Measurements from ENCODE around the gene TCF7L2. TPM values are rescaled to one million over a fixed set of nuclear protein-coding genes. Genes with fewer than 3 reads are reported as not detected.

TCF7L2 gene
- total RNA-seq, 6 experiments from 2014 or later, result 14.6 to 18.1 (median 16.2) TPM

DNA sequence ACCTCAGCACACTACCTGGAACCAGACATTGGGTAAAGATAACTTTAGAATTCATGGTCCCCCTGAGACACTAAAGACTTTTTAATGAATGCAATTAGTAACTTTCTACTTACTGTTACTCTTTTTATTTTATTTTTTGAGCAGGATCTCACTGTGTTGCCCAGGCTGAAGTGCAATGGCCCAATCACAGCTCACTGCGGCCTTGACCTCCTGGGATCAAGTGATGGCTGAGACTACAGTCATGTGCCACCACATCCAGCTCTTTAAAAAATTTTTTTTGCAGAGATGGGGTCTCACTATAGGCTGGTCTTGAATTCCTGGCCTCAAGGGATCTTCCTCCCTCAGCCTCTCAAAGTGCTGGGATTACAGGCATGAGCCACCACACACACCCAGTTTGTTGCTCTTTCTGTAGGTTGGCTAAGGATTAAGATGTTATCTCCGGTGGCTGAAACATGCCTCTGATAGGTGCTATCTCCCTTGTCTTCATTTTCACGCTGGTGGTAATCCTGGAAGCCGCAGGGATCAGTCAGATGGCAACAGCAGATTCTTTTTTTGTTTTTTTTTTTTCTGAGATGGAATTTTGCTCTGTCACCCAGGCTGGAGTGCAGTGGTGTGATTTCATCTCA is 128.3 kb downstream of the TCF7L2 start:
- Mint-ChIP-seq H3K4me3 (no peak overlapping the region), H3K9me3 (no peaks in the 10 kb centered on the region), H3K27me3 (ENCODE audit: insufficient read depth) (peaks cover 2% of the 10 kb centered on the region; the same call in 1 of the 2 replicates), H3K27ac (no peak overlapping the region), H3K36me3 (ENCODE audit: low read depth) (peaks cover 5% of the 10 kb centered on the region), H3K4me1 (ENCODE audit: low read depth) (peaks cover 22% of the 10 kb centered on the region)
- TF ChIP-seq, protein P1, sequence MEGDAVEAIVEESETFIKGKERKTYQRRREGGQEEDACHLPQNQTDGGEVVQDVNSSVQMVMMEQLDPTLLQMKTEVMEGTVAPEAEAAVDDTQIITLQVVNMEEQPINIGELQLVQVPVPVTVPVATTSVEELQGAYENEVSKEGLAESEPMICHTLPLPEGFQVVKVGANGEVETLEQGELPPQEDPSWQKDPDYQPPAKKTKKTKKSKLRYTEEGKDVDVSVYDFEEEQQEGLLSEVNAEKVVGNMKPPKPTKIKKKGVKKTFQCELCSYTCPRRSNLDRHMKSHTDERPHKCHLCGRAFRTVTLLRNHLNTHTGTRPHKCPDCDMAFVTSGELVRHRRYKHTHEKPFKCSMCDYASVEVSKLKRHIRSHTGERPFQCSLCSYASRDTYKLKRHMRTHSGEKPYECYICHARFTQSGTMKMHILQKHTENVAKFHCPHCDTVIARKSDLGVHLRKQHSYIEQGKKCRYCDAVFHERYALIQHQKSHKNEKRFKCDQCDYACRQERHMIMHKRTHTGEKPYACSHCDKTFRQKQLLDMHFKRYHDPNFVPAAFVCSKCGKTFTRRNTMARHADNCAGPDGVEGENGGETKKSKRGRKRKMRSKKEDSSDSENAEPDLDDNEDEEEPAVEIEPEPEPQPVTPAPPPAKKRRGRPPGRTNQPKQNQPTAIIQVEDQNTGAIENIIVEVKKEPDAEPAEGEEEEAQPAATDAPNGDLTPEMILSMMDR (IDR thresholded peaks at IDR 0.05), result no peak
- no peak for DNase-seq

DNA sequence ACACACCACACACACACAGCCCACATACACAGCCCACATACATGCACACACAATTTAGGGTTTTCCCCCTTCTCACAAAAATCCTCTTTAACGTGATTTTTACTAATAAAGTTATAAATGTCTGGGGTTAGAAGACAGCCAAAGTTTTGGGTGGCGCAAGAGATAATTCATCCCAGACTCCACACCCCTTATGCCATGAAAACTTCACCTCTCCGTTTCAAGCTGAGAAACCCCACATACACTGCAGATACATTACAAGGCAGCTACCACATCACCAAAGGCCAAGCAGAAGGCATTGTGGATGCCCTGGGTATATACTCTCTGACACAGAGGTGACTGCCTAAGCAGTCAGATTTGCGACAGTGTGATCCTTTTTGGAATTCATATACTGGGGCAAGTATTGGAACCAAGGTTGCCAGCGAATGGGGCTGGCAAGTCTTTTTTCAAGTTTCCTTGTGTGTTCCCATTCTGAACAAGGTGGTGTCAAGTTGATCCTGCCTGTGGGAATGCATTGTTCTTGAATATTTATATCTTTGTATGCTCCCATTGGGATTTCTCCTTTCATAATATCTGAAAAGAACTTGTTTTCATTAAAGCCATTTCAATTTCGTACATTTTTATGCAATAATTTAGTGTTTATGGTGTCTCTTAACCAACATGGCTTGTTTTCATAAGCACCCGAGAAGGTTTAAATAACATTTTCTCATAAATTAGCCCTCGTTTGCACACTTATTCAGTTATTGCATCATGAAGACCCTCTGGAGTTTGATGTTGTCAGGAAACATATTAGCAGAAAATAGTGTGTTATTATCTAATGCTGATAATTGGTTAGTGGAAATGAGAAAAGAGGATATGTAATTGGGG is 130.2 kb downstream of the TCF7L2 start:
- H3K4me1 Mint-ChIP-seq (ENCODE audit: low read depth), result peaks cover 22% of the 10 kb centered on the region

DNA sequence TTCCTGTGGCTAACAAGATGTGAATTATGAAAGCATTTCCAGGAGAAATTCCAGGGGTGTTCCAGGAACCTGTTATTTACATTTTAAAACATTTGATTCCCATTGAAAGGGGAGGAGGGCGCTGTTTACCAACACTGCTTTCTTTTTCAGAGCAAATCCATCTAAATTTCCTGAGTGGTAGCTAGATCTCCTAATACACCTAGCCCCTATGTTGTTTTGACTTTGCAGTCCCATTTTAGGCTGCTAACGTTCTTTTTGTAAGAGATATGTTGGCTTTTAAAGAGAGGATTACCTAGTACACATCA is 130.8 kb downstream of the TCF7L2 start:
- H3K27ac Mint-ChIP-seq, result no peak overlapping the region
- H3K36me3 Mint-ChIP-seq (ENCODE audit: low read depth), result peaks cover 13% of the 10 kb centered on the region
- H3K9me3 Mint-ChIP-seq, result no peaks in the 10 kb centered on the region
- TF ChIP-seq, protein P1 (IDR thresholded peaks at IDR 0.05), result peak; percentile 38; the same call in 1 of the 2 replicates
- peaks cover 4% of the 10 kb centered on the region; the same call in 1 of the 2 replicates for H3K27me3 Mint-ChIP-seq (ENCODE audit: insufficient read depth)
- H3K4me3 Mint-ChIP-seq, result no peak overlapping the region
- DNase-seq, result no peak
- peaks cover 28% of the 10 kb centered on the region for H3K4me1 Mint-ChIP-seq (ENCODE audit: low read depth)

More for the DNA sequence above, 130.2 kb downstream of the TCF7L2 start:
- H3K4me3 Mint-ChIP-seq, result no peak overlapping the region
- no peaks in the 10 kb centered on the region for H3K27me3 Mint-ChIP-seq (ENCODE audit: insufficient read depth)
- H3K36me3 Mint-ChIP-seq (ENCODE audit: low read depth), result peaks cover 7% of the 10 kb centered on the region
- H3K9me3 Mint-ChIP-seq, result no peaks in the 10 kb centered on the region
- TF ChIP-seq, protein P1 (IDR thresholded peaks at IDR 0.05), result no peak
- H3K27ac Mint-ChIP-seq, result no peak overlapping the region
- DNase-seq, result no peak

DNA sequence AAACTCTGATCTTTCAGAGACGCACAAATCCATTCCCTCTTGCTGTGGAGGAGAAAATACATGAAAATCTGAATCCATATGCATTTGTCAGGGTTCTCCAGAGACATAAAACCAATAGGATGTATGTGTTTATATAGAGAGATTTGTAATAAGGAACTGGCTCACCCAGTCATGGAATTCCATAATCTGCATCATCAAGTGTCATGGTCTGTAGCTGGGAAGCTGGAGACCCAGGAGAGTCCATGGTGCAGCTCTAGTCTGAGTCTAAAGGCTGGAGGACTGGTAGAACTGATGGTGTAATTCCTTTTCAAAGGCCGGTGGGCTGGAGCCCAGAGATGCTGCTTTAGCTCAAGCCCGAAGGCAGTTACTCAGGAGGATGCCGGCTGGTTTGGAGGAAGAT is 134.0 kb downstream of the TCF7L2 start:
- peak; percentile 16 for DNase-seq
- Mint-ChIP-seq H3K4me1 (ENCODE audit: low read depth) (peaks cover 54% of the 10 kb centered on the region), H3K9me3 (no peaks in the 10 kb centered on the region), H3K27me3 (ENCODE audit: insufficient read depth) (peaks cover 7% of the 10 kb centered on the region), H3K36me3 (ENCODE audit: low read depth) (peaks cover 14% of the 10 kb centered on the region), H3K27ac (peak overlapping the region; percentile 71), H3K4me3 (0 out of 2 replicates have a peak overlapping the region, but pooled peaks have one; percentile 13)
- TF ChIP-seq, protein P1 (IDR thresholded peaks at IDR 0.05), result no peak

DNA sequence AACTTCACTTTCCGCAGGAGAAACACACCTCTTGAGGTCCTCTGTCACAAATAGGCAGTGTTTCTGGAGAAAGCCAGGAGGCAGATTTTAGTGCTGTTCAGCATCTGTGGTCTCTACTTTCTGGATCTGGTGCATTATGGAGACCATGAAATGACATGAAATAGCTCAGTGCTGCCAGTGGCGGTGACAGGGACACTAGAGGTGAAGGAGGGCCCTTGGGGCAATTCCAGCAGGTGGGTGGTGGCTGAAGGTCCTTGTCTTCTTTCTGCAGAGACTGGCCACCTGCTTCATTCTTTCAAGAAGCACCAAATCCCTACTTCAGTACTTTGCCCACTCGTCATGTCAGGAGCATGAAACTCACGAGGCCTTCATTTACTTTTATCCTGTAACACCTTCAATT is 135.7 kb downstream of the TCF7L2 start:
- Mint-ChIP-seq H3K27me3 (ENCODE audit: insufficient read depth) (peaks cover 7% of the 10 kb centered on the region), H3K27ac (peak overlapping the region; percentile 93), H3K4me1 (ENCODE audit: low read depth) (peaks cover 54% of the 10 kb centered on the region), H3K36me3 (ENCODE audit: low read depth) (peaks cover 14% of the 10 kb centered on the region), H3K4me3 (peak overlapping the region; percentile 7; the same call in 1 of the 2 replicates), H3K9me3 (no peaks in the 10 kb centered on the region)
- no peak for DNase-seq
- TF ChIP-seq, protein P1 (IDR thresholded peaks at IDR 0.05), result no peak

All from HFFc6 (cell line).